ENCODE data around the gene SNRPD2.
A peak's percentile ranks its signal among the peaks of the same experiment; 100 is the strongest.

The SNRPD2 gene

DNA sequence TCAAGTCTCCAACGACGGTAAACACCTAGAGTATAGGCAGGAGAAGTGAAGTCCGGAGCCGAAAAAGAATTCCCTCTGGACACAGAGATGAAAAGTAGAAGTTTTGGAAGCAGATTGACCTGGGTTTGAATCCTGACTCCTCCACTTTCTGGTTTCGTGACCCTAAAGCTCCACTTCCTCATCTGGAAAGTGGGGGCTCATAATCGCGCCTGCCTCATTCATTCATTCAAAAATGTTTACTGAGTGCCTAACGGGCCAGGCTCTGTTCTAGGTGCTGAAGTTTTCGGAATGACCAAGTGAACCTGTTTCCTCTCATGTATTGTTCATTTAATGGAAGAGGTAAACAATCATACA lies 45.4 kb downstream of the SNRPD2 start:
- Histone ChIP-seq H3K4me2 (ENCODE audit: low read length) (peak overlapping the region; percentile 63), H3K36me3 (ENCODE audit: control insufficient read depth, insufficient read depth, low read length) (no peaks in the 10 kb centered on the region), H2AFZ (no peak overlapping the region), H3K27me3 (ENCODE audit: control insufficient read depth, insufficient read depth, low read length) (no peaks in the 10 kb centered on the region), H3K4me3 (ENCODE audit: low read depth, low read length) (peak overlapping the region; percentile 43), H3K9me3 (ENCODE audit: control insufficient read depth, low read length) (no peaks in the 10 kb centered on the region), H3K9ac (no peak overlapping the region), H3K27ac (no peak overlapping the region), H3K4me1 (peaks cover 6% of the 10 kb centered on the region), H3K79me2 (no peaks in the 10 kb centered on the region)
- TF ChIP-seq, protein P1, sequence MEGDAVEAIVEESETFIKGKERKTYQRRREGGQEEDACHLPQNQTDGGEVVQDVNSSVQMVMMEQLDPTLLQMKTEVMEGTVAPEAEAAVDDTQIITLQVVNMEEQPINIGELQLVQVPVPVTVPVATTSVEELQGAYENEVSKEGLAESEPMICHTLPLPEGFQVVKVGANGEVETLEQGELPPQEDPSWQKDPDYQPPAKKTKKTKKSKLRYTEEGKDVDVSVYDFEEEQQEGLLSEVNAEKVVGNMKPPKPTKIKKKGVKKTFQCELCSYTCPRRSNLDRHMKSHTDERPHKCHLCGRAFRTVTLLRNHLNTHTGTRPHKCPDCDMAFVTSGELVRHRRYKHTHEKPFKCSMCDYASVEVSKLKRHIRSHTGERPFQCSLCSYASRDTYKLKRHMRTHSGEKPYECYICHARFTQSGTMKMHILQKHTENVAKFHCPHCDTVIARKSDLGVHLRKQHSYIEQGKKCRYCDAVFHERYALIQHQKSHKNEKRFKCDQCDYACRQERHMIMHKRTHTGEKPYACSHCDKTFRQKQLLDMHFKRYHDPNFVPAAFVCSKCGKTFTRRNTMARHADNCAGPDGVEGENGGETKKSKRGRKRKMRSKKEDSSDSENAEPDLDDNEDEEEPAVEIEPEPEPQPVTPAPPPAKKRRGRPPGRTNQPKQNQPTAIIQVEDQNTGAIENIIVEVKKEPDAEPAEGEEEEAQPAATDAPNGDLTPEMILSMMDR (IDR thresholded peaks at IDR 0.05): no peak

DNA sequence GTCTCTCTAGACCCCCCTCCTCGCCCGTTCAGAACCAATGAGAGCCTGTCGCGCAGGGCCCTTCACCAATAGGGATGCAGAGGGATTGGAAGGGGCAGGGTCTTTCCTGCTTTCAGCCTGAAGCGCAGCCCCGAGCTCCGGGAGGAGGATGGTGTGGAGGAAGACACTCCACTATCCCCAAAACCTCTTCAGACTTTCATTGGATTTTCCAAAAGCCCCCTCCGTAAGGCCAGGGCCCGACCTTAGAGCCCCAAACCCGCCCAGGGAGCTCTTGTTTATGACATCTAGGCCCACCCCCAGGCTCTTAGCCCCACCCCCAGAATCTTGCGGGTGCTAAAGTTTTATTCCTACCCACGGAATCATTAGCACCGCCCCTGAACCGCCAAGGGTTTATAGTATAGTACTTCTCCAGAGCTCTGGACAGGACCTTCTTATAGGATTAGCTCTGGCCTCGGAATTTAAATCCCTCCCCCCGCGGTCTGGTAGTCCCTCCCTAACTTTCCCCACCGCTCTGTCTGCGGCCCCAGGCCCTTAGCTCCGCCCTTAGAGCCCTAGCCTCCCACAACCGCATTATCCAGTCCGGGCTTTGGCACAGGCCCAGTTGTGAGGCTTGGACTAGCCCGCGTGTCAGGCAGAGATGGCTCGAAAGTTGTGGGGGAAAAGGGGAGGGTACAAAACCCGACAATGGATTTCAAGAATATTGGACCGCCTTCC lies 46.0 kb downstream of the SNRPD2 start:
- Histone ChIP-seq H3K9ac (no peak overlapping the region), H3K4me2 (ENCODE audit: low read length) (peak overlapping the region; percentile 63), H2AFZ (peak overlapping the region; percentile 70), H3K27me3 (ENCODE audit: control insufficient read depth, insufficient read depth, low read length) (no peaks in the 10 kb centered on the region), H3K27ac (no peak overlapping the region), H3K4me1 (peaks cover 6% of the 10 kb centered on the region), H3K4me3 (ENCODE audit: low read depth, low read length) (peak overlapping the region; percentile 43), H3K36me3 (ENCODE audit: control insufficient read depth, insufficient read depth, low read length) (no peaks in the 10 kb centered on the region), H3K9me3 (ENCODE audit: control insufficient read depth, low read length) (no peaks in the 10 kb centered on the region), H3K79me2 (no peaks in the 10 kb centered on the region)
- TF ChIP-seq, protein P1 (IDR thresholded peaks at IDR 0.05): no peak

DNA sequence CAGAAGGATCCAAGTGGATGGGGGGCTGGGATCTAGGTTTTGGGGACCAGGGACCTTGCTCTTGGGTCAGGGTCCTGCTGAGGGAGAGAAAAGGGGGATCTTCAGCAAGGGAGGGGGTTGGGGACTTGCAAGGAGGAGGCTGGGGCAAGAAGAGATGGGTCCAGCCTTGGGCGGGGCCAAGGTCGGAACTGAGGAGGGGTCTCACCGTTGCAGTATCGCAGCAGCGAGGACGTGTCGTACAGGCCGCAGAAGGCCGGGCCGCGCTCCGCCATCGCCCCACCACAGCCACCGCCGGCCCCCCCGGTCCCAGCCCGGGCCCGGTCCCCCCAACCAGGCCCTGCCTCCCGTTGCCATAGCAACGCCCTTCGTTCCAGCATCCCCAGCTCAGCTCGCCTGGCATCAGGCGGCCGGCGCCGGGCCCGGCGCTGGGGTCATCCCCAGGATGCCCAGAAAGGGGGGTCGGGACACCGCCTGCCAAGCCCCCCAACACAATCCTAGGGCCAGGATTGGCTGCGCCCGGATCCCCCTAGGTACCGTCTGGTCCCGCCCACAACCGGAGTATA lies 46.6 kb downstream of the SNRPD2 start:
- TF ChIP-seq, protein P1 (IDR thresholded peaks at IDR 0.05): no peak
- Histone ChIP-seq H3K27me3 (ENCODE audit: control insufficient read depth, insufficient read depth, low read length) (no peaks in the 10 kb centered on the region), H2AFZ (peak overlapping the region; percentile 70), H3K4me3 (ENCODE audit: low read depth, low read length) (peak overlapping the region; percentile 43), H3K79me2 (no peaks in the 10 kb centered on the region), H3K27ac (no peak overlapping the region), H3K9me3 (ENCODE audit: control insufficient read depth, low read length) (no peaks in the 10 kb centered on the region), H3K9ac (no peak overlapping the region), H3K4me2 (ENCODE audit: low read length) (peak overlapping the region; percentile 63), H3K36me3 (ENCODE audit: control insufficient read depth, insufficient read depth, low read length) (no peaks in the 10 kb centered on the region), H3K4me1 (peaks cover 6% of the 10 kb centered on the region)

DNA sequence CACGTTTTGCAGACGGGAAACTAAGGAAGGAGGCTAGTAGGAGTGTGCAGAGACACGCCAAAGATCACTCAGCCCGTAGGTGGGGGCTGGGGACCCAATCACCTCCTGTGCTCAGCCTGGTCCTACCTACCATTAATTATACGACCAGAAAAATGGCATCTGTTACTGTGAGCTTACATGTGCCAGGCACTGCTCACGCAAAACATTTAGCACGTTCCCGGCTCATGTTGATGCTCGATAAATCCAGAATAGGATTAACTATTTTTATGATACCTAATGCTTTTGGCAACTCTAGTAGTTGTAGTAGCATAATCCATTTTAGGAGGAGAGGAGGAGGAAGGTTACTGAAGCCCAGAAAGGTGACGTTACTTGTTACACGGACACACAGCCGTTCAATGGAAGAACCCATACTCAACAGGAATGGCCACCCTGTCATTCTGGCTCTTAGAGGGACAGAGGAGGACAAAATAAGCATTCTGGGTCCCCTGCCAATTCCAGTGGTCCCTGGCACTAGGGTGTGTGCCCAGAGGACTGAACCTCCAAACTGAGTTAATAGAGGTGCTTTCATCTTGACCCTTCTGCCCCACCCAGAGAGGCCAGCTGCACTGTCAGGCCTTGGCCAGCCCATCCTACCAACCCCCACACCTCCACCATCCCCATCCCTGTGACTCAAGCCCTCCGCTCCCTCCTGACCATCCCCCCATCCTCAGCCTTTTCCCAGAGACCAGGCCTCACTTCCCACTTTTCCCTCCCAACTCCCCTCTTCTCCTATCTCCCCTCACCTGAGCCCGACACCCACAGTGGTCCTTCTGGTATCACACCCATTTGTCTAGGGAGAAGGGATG lies 47.6 kb downstream of the SNRPD2 start:
- no peaks in the 10 kb centered on the region for H3K27me3 ChIP-seq (ENCODE audit: control insufficient read depth, insufficient read depth, low read length)
- peaks cover 6% of the 10 kb centered on the region for H3K4me1 ChIP-seq
- H2AFZ ChIP-seq: no peak overlapping the region
- TF ChIP-seq, protein P1 (IDR thresholded peaks at IDR 0.05): no peak
- H3K27ac ChIP-seq: no peak overlapping the region
- H3K79me2 ChIP-seq: no peaks in the 10 kb centered on the region
- H3K36me3 ChIP-seq (ENCODE audit: control insufficient read depth, insufficient read depth, low read length): no peaks in the 10 kb centered on the region
- no peaks in the 10 kb centered on the region for H3K9me3 ChIP-seq (ENCODE audit: control insufficient read depth, low read length)
- H3K4me2 ChIP-seq (ENCODE audit: low read length): no peak overlapping the region
- H3K9ac ChIP-seq: no peak overlapping the region
- H3K4me3 ChIP-seq (ENCODE audit: low read depth, low read length): no peak overlapping the region
